Endothelial cell of umbilical vein (primary cell): ENCODE data around the gene SART1.

ENCODE experiments used
- FOS ChIP-seq: IDR thresholded peaks from 2 replicates; pipeline ENCODE4 v1.6.1; 2011; ENCODE audit warnings: mild to moderate bottlenecking, low read length, moderate library complexity, borderline replicate concordance; ENCODE audit not compliant: insufficient read depth
- POLR2A ChIP-seq: IDR thresholded peaks from 2 replicates; pipeline ENCODE4 v1.6.1; 2012; ENCODE audit warnings: low read depth, mild to moderate bottlenecking, control low read depth, low read length
- TF ChIP-seq, protein P1 (sequence below), 2 donors: IDR thresholded peaks; 1 replicate in 1 of 2; 2 replicates in 1 of 2; pipeline ENCODE4 v1.5.1; 2011; ENCODE audit warnings: low read length in 2 of 2, mild to moderate bottlenecking in 2 of 2, moderate library complexity in 2 of 2, control low read depth in 1 of 2, inconsistent platforms in 1 of 2, low read depth in 1 of 2; ENCODE audit not compliant: insufficient read depth in 1 of 2; ENCODE audit errors: extremely low read depth in 1 of 2

DNA sequence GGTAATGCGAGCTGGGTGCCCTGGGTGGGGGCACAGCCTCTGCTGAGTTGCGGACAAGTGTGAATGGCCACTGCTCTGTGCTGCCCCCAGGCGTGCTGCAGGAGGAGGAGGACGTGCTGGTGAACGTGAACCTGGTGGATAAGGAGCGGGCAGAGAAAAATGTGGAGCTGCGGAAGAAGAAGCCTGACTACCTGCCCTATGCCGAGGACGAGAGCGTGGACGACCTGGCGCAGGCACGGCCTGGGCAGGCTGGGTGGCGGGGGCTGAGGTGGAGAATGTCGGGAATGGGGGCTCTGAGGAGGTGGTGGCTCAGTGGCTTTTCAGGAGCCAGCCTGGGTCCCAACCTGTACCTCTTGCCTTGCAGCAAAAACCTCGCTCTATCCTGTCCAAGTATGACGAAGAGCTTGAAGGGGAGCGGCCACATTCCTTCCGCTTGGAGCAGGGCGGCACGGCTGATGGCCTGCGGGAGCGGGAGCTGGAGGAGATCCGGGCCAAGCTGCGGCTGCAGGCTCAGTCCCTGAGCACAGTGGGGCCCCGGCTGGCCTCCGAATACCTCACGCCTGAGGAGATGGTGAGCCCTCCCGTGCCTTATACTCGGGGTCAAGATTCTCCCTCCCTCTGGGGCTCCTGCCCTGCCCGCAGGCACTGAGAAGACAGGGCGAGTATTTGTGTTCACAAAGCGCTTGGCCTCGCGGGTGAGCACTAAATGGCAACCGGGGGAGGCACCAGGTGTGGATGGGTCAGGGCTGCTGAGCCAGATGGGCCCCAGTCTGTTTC, 4.6 kb downstream of the SART1 start:
- TF ChIP-seq, protein P1, sequence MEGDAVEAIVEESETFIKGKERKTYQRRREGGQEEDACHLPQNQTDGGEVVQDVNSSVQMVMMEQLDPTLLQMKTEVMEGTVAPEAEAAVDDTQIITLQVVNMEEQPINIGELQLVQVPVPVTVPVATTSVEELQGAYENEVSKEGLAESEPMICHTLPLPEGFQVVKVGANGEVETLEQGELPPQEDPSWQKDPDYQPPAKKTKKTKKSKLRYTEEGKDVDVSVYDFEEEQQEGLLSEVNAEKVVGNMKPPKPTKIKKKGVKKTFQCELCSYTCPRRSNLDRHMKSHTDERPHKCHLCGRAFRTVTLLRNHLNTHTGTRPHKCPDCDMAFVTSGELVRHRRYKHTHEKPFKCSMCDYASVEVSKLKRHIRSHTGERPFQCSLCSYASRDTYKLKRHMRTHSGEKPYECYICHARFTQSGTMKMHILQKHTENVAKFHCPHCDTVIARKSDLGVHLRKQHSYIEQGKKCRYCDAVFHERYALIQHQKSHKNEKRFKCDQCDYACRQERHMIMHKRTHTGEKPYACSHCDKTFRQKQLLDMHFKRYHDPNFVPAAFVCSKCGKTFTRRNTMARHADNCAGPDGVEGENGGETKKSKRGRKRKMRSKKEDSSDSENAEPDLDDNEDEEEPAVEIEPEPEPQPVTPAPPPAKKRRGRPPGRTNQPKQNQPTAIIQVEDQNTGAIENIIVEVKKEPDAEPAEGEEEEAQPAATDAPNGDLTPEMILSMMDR (IDR thresholded peaks at IDR 0.05; ENCODE audit: extremely low read depth in 1 of 2, insufficient read depth in 1 of 2, low read depth in 1 of 2, low read length in 2 of 2), result no peak
- no peak for TF ChIP-seq POLR2A
- no peak for TF ChIP-seq FOS
